ENCODE results near the gene ERC1.
"Not testable (repeated sequence)": the region's sequence is repeated elsewhere in the genome, so short reads cannot be mapped to it uniquely, and the experiment has no call there.

ERC1 gene

DNA sequence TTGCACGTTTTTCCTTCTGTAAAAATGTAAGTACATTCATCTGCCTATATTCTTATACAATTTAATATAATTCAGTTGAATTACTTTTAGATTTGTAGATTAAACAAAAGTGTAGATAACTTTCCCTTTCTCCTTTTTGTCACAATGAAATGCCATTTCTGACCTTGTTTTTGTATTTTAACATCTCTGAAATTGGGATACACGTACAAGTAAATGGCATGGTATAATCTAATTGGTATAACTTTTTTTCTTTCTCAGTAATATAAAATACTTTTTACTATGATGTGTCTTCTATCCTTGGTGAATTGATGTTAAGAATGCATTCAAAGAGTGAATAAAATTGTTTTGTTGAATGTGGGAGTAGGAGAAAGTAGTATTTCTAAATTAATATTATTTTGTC lies 210.0 kb downstream of the ERC1 start:
- DNase-seq = no peak

DNA sequence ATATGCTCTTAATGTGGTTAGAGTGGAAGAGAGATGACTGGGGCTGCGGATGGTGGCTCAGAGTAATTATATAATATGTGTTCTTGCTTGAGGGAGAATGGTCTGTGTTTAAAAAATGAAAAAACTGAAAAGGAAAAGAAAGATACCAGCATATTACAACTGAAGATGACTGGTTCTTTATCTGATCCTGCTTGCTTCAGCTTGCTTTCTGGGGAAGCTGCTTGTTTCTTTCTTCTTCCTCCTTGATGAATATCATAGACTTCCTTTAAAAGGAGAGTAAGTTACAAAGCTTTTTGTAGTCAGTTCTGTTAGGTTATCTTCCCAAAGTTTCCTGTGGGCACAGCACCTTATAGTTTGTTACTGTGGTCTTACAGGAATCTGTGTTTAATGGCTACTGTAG lies 210.9 kb downstream of the ERC1 start:
- no peak for DNase-seq

- no peak for DNase-seq
These were observed 212.7 kb downstream of the ERC1 start for GRCh38 chr12:1203735-1204019.

- DNase-seq = no peak
These were observed 213.6 kb downstream of the ERC1 start for GRCh38 chr12:1204581-1205121.

DNA sequence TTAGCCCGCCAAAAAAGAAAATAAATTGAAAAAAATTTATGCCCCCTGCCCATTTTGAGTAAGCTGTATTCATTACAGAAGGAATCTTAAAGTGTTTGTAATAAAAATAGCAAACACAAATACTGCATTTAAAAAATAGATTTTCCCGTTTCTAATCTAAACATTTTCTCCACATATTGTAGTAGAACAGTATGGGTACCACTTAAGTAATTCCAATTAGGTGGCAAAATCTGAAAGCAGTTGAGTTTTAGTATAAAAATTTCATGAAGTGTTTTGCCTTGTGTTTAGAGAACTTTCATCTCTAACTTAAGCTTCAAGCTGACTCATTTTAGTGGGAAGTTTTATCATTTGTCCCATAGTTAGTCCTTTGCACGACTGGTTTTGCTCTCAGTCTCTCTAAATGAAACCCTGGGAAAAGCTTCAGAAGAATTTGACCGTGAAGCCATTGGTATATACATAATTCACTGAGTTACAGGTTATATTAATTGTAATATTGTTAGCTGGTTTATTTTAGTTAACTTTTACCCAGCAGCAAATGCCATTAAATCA lies 214.6 kb downstream of the ERC1 start:
- no peak for DNase-seq

GRCh38 chr12:1206118-1206734 lies 215.2 kb downstream of the ERC1 start:
- no peak for DNase-seq

DNA sequence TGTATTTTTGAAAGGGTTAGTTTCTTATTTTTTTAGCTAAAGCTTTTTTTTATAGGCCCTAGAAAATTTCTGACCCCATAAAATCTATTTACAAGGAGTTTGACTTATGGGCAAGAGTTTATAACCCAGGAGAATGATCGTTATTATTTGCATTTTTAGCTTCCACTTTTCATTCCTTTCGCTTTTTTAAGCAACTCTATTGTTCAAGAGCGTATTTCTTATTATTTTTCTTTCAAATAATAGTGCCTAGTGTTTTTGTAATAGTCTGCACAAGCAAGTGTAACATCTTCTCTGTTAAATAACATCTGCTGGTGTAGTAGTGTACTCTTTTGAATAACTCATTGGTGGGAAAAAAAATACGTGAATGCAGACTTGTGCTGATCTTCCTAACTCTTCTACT lies 216.3 kb downstream of the ERC1 start:
- DNase-seq = no peak

GRCh38 chr12:1208719-1209118 lies 217.7 kb downstream of the ERC1 start:
- DNase-seq = not testable (repeated sequence)

GRCh38 chr12:1212526-1212925 lies 221.5 kb downstream of the ERC1 start:
- DNase-seq = no peak

DNA sequence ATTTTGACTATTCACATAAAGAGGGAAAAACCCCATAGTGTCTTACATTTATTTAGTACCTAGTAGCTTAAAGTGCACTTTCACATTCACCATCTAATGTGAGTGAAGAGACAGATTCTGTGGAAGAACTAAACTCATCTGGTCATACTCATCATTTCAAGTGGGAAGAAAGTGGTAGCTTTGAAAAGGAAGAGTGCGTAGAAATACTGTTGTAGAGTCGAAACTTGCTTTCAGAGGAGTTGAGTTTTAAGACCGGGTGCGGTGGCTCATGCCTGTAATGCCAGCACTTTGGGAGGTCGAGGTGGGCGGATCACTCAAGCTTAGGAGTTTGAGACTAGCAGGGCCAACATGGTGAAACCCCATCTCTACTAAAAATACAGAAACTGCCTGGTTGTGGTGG lies 222.2 kb downstream of the ERC1 start:
- DNase-seq = no peak

DNA sequence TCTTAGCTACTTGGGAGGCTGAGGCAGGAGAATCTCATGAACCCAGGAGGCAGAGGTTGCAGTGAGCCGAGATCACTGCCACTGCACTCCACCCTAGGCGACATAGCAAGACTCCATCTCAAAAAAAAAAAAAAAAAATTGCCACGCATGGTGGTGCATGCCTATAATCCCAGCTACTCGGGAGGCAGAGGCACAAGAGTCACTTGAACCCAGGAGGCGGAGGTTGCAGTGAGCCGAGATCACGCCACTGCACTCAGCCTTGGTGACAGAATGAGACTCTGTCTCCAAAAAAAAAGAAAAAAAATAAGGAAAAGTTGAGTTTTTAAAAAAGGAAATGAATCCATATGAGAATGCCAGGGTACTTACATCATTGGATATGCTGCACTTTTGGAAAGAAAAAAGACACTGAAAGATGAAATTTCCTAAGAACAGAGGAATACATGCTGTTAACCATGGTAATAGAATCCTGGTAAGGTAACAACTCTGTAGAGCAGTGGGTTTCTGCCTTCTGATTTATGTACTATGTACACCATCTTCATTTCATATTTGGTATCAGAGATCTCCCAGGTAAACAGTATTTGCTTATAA lies 222.7 kb downstream of the ERC1 start:
- DNase-seq = no peak

DNA sequence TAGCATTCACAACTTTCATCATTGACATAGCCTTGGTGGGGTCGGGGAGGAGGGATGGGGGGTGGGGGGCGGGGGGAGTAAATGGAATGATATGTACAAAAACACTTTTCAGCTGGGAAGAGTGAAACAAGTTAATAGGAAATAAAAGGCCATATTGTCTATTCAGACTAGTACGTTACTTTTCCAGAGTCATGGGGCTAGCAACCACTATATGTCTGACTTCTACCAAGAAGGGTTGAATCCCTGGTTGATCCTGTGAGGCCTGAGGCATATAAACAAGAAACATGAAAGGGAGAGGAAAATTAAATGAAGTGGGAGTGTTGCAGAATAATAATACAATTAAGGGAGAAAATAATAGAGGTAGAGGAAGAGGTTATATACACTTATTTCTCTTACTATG lies 225.5 kb downstream of the ERC1 start:
- no peak for DNase-seq

- DNase-seq = no peak
These were observed 226.3 kb downstream of the ERC1 start for GRCh38 chr12:1217191-1217949.

GRCh38 chr12:1218369-1218768 lies 227.3 kb downstream of the ERC1 start:
- DNase-seq = no peak

GRCh38 chr12:1220127-1221092 lies 229.4 kb downstream of the ERC1 start:
- peak; percentile 66 for DNase-seq

DNA sequence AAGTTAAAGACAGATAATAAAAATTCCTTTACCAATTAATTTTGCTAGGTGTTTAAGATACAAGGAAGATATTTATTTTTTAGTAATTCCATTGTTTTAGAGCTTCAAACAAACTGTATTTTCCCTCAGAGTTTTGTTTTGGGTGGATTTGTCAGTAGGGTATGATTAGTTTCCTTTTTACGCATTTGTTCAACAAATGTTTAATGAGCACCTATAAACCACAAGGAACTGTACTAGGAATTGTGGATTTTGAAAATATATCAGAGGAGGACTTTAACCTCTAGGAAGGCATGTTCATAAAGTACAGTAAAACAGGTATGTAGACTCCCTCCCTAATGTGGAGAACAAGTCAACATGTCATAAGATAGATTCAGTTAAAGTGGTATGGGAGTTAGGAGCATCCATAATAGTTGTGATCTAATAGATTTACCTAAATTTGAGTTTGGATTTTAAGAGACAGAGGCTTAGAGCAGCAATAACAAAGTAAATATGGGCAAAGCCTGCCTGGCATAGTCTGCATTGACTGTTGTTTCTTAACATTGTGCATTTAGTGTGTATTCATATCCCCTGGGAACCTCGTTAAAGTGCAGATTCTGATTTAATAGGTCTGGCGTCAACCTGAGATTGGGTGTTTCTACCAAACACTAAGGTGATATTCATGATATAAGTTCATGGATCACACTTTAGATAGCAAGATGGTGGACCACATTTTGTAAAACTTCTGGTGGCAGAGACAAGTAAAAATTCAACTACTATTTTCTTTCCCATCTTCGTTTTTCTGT lies 232.0 kb downstream of the ERC1 start:
- no peak for DNase-seq

DNA sequence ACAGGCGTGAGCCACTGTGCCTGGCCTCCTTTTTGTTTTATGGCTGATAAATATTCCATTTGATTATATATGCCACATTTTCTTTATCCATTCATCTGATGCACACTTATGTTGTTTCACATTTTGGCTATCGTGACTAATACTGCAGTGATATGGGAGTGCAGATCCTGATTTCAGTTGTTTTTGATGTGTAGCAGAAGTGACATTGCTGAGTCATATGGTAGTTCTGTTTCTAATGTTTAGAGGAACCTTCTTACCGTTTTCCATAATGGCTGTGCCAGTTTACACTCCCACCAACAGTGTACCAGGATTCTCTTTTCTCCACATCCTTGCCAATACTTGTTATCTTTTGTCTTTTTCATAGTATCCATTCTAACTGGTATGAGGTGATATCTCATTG lies 235.9 kb downstream of the ERC1 start:
- no peak for DNase-seq

DNA sequence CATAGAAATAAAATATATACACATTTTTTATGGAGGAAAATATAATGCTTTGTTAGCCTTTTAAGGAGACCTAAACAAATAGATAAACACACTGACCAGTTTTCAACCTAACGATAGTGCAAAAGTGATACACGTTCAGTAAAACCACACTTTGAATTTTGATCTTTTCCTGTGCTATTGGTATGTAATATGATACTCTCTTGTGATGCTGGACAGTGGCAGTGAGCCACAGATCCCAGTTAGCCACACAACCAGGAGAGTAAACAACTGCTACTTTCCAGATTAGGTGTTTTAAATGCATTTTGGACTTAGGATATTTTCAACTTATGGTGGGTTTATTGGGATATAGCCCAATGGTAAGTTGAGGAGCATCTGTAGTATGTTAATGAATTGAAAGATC lies 243.1 kb downstream of the ERC1 start:
- DNase-seq = no peak

DNA sequence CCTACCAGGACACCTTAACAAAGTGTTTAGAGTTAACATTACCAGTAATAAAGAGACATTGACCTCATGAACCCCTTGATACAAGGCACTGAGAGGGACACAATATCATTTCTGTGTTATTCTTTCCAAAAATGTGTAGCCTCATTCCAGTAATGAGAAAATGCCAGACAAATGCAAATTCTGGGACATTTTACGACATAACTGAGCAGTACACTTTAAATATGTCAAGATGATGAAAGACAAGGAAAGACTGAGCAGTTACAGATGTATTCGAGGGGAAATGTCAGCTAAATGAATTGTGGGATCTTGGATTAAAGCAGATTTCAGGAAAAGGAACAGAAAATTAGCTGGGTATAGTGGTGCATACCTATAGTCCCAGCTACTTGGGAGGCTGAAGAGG lies 255.6 kb downstream of the ERC1 start:
- DNase-seq = no peak

DNA sequence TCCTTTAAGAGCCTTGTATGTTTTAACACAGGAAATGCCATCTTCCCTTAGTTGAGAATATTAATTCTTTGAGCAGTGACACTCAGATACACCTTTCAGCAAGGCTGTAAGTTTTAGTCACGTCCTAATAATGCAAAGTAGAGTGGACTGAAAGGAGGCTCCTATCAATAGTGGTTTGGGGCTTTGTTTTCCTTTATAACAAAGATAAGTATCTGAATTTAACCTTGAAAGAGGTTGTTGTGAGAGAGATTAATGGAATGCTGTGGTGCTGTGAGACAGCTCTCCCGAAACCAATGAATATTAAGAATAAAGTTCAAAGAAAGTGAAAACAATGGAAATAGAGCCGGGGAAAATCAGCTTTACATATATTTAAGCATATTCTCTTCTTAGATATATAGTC lies 259.6 kb downstream of the ERC1 start:
- DNase-seq = no peak

GRCh38 chr12:1252758-1253157 lies 261.7 kb downstream of the ERC1 start:
- no peak for DNase-seq

- DNase-seq = not testable (repeated sequence)
These were observed 264.1 kb downstream of the ERC1 start for GRCh38 chr12:1255125-1255524.

Measured in DMS153 (cell line).